HG03066 (cell line): ENCODE data around the gene MMP12.
"Not testable (repeated sequence)": the region's sequence is repeated elsewhere in the genome, so short reads cannot be mapped to it uniquely, and the experiment has no call there.

Experiments
- ATAC-seq: cut with Tn5 transposase; IDR thresholded peaks from one replicate; pipeline ENCODE4 v1.9.1; 2021; ENCODE audit warnings: low read depth; ENCODE audit not compliant: unreplicated experiment

Gene MMP12

DNA sequence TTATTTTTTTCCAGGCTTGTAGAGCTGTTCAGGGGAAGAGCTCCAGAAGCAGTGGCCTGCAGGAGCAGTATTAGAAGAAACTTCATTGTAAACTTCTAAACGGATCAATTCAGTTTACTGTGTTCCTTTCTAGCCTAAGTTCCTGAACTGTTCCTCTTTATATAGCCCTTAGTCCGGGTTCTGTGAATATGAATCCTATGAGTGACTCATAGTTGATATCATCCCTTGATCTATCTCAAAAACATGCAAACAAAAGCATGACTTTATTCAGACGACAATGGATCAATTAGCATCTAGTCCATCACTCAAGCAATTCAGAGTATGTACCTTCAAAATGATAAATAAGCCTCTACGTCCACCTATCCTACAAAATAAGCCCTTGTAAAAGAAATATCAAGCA, at the start of gene MMP12:
TSS of gene MMP12 (minus strand) at position 131 of the 400 bp plus-strand sequence. CDS start at position 86, 45 bp downstream.
- ATAC-seq = no peak

DNA sequence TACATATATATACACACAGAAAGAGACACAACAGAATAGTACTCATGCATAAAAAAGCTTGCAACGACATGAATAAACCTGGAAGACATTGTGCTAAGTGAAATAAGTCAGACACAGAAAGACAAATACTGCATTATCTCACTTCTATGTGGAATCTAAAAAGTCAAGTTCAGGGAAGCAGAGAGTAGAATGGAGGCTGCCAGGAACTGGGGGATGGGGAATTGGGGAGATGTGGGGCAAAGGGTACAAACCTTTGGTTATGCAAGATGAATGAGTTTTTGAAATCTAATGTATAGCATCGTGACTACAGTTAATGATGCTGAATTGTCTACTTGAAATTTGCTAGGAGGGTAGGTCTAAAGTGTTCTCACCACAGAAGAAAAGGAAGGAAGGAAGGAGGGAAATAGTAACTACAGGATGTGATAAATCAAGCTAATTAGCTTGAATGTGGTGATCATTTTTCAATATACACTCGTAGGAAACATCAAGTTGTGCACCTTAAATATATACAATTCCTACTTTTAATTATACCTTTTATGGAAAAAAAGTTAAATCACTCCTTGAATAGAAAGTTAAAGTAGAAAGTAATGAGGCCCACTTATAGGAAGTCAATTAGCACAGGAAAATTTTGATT, 46.9 kb upstream of the MMP12 start:
- no peak for ATAC-seq

DNA sequence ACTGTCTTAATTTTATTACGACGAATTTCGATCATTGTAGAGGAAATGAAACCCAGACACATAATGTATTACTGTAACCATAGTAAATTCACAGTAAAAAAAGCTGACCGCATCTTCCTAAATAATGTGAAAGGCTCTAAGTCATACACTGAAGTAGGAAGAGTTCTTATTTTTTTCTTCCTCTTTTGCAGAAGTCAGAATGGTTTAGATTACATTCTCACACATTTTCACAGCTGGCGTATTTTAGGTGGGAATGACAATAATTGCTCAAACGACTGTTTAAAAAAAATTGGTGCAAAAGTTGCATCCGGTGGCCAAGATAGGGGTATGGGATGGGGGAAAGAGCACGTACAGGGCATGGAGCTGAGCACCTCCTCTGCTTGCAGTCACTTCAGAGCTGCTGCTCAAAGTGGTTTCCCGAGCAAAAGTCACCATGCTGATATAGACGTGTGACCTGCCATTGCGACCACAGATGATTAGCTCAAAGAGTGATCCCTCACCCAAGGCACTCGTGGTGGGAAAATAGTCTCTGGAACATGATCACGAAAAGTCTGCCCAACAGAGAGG, 45.4 kb upstream of the MMP12 start:
- ATAC-seq = peak; percentile 83

GRCh38 chr11:102915044-102915375, 40.2 kb upstream of the MMP12 start:
- no peak for ATAC-seq

GRCh38 chr11:102914238-102915043, 39.7 kb upstream of the MMP12 start:
- peak; percentile 54 for ATAC-seq

DNA sequence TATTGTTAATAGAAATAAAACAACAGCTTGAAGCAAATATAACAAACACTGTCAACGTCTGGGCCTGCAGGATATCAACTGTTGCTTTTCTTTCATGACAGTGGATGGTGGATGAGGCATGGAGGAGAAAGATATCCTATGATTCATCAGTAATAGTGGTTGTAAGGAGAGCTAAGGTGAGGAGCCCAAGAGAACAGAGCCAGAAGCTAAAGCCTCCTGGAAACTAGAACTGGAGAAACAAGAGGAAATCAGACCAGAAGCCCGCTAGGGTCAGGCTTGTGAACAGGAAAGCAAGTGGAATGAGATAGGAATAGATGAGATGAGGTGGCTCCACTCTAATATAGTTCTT, 37.7 kb upstream of the MMP12 start:
- ATAC-seq = no peak

GRCh38 chr11:102911758-102912481, 37.1 kb upstream of the MMP12 start:
- ATAC-seq = no peak

DNA sequence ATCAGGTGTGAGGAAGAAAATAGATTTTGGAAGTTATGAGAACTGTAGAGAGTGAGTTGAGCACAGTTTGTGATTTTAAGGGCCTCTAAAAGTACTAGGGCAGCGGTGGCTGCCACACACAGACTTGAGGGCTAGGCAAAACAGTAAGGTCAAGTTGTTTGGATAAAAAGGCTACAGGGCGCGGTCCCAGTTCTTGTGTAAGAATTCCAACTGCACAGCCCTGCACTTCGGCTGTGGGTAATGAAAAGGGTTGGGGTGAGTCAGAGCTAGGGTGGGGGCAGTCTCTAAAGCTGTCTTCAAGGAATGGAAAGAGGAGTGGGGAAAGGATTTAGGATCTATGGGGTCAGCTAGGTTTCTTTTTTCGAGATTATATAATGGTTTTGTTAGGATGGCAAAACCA, 31.1 kb upstream of the MMP12 start:
- not testable (repeated sequence) for ATAC-seq

DNA sequence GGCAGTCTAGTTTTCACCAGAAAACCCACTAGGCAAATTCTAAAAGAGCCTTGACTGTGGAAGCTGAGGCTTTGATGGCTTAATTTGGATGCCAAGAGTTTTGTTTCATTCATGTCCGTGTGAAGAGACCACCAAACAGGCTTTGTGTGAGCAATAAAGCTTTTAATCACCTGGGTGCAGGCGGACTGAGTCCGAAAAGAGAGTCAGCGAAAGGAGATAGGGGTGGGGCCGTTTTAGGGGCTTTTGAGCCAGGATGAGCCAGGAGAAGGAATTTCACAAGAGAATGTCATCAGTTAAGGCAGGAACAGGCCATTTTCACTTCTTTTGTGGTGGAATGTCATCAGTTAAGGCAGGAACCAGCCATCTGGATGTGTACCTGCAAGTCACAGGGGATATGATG, 29.1 kb upstream of the MMP12 start:
- ATAC-seq = not testable (repeated sequence)

GRCh38 chr11:102900346-102900745, 25.6 kb upstream of the MMP12 start:
- ATAC-seq = no peak

GRCh38 chr11:102891736-102892135, 17.0 kb upstream of the MMP12 start:
- no peak for ATAC-seq

DNA sequence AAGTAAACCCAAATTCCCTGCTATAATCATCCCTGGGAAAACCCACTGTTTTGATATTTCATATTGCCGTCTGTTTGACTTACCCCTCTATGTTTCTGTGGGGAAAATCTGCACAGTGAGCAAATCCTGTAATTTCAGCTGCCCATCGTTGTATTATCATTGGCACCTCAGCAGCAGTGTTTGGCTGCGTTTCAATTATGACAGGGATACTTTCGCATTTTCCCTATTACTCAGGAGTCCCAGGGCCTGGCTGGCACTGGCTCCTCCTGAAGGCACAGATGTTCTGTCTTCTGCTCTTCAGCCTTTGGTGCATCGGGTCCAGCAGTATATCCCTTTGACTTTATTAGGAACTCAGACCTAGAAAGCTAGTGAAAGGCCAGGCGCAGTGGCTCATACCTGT, 12.2 kb upstream of the MMP12 start:
- ATAC-seq = no peak

DNA sequence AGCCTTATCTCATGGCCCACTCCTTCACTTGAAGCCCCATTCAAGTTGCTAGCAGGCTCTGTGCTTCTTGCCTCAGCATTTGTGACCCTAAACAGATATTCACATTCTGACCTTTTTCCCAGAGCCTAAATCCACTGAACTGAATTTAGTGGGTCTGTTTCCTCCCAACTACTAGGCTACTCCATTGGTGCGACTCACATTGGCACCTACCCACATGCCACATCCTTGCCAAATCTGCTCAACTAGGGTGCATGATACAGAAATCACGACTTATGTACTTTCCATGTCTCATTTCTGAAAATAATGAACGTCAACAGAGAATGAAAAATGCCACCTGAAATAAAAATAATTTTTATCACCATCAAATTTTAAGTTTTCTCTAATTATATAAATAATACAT, 8.4 kb upstream of the MMP12 start:
- no peak for ATAC-seq

DNA sequence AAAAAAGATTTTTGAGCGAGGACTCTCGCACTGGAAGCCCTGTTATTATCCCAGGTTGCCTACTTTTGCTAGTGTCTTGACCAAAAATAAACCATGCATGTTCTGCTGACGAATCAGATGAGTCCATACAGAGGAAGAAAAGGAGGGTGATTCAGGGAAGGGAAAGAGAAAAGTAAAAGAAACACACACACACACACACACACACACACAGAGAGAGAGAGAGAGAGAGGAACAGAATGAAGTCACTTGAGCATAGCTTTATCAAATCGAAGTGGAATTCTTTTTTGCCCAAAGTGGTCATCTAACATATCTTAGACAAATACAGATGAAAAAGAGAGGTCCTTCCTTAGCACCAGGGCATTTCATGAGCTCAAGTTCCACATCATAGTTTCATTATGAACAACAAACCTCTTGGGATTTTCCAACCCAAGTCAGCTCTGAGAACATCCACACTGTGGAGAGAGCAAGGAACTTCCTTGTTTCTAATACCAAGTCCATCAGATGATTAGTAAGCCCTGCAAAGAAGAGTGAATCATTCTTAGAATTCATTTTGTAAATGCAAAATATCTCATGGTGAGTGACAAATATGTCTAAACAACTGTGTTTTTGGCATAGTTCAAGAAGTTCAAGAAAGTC, 7.7 kb upstream of the MMP12 start:
- peak; percentile 69 for ATAC-seq

GRCh38 chr11:102879801-102880200, 5.0 kb upstream of the MMP12 start:
- no peak for ATAC-seq

DNA sequence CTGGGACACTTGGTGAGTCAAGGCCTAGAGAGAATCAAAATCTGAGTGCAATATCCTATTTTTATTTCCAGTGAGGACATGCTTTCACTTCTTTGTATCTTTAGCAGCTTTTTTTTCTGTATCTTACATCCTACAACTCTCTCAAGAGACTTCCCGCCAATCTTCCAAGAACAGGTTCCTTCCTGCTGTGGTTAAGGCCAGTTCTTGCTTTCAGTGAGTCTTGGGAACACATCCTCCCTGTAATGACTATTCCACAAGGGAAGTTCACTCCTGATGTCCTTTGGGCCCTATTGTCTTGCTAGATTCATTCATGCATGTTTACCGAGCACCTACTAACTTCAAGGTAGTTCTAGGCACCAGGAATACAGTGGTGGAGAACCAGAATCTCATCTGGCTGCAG, 3.8 kb upstream of the MMP12 start:
- no peak for ATAC-seq

DNA sequence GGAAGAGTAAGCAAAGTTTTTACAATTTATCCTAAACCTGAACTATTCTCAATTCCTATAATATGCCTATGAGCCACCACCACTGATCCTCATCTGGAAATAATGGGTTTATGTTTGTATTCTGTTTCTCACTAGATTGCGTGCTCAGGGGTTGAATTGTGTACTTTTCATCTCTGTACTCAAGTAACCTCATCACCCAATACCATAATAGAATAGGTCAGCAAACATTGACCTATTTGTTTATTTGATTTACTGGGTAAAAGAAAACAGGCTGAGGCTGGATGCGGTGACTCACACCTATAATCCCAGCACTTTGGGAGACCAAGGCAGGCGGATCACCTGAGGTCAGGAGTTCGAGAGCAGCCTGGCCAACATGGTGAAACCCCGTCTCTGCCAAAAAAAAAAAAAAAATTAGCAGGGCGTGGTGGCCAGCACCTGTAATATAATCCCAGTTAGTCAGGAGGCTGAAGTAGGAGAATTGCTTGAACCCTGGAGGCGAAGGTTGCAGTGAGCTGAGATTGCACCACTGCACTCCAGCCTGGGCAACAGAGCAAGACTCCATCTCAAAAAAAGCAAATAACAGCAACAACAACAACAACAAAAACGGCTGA, 5.3 kb downstream of the MMP12 start:
- ATAC-seq = not testable (repeated sequence)

- ATAC-seq = no peak
These were observed 6.4 kb downstream of the MMP12 start for GRCh38 chr11:102868339-102868738.

- ATAC-seq = no peak
These were observed 10.1 kb downstream of the MMP12 start for GRCh38 chr11:102864724-102865123.

- no peak for ATAC-seq
These were observed 20.8 kb downstream of the MMP12 start for GRCh38 chr11:102853956-102854355.
